Mucosa of descending colon (tissue), 3 donors: ENCODE measurements around the gene CALR. TPM values are rescaled to one million over a fixed set of nuclear protein-coding genes. Genes with fewer than 3 reads are reported as not detected.
"Not testable (repeated sequence)": the region's sequence is repeated elsewhere in the genome, so short reads cannot be mapped to it uniquely, and the experiment has no call there.

ENCODE experiments used
- ATAC-seq: fragments of 200-7000 bp; cut with Tn5 transposase; one replicate; pipeline ENCODE4 v1.9.1; 2020; ENCODE audit warnings: mild to moderate bottlenecking, moderate library complexity
- DNase-seq, 3 donors: peaks; one replicate each; pipeline ENCODE4 v3.0.0-alpha.2; 2020
- H3K36me3 ChIP-seq: fragments of 200-600 bp; one replicate; pipeline ENCODE4 v1.8.0; 2021; ENCODE audit warnings: low read depth, mild to moderate bottlenecking
- H3K4me1 ChIP-seq: fragments of 200-600 bp; one replicate; pipeline ENCODE4 v1.8.0; 2021; ENCODE audit warnings: low read depth, mild to moderate bottlenecking
- H3K4me3 ChIP-seq: fragments of 200-600 bp; one replicate; pipeline ENCODE4 v1.8.0; 2021; ENCODE audit warnings: mild to moderate bottlenecking
- H3K9me3 ChIP-seq: fragments of 200-600 bp; one replicate; pipeline ENCODE4 v1.8.0; 2021; ENCODE audit warnings: mild to moderate bottlenecking
- CTCF ChIP-seq: fragments of 200-600 bp; IDR thresholded peaks from one replicate; pipeline ENCODE4 v1.8.0; 2022; ENCODE audit warnings: antibody characterized with exemption, mild to moderate bottlenecking
- intact Hi-C, 2 donors: fragments of 100-400 bp; cut with DNase I in 1 of 2; cut with micrococcal nuclease in 1 of 2; formaldehyde crosslinking; loops; one replicate each; pipeline versions ENCODE4 v1.11.0 to v1.11.1; 2022; cut with DNase I, micrococcal nuclease
- total RNA-seq, 3 donors: library from RNA; stranded (reverse); fragmentation: NEBNext Ultra II Directional in 2 of 3; extraction: Animal tissue kit (Norgen Biotek cat#: 25700) in 2 of 3; gene quantifications; one replicate each; pipeline versions ENCODE4 v1.2.1 to v1.2.4, GENCODE V29; 2021 to 2023
- donor health status: DM: no; HTN: no; CAD: no; lungs with moderate emphysema.
- donor health status: DM: no; HTN: no; CAD: no.
- donor health status: DM: no; HTN: yes; CAD: no.

Gene CALR
- total RNA-seq, 3 donors from 2014 or later, result 433 to 945 (median 637) TPM

- DNase-seq, result peak; percentile 84 to 92 (median 88)
- Histone ChIP-seq H3K9me3 (no peaks in the 10 kb centered on the region), H3K4me3 (peak within 1 kb of the TSS; percentile 81), H3K4me1 (peaks cover 30% of the 10 kb centered on the region), H3K36me3 (no peaks in the 10 kb centered on the region)
- TF ChIP-seq CTCF, result no peak
- peak; percentile 96 for ATAC-seq
- intact Hi-C loops, result no loop called here
Observed at GRCh38 chr19:12956446-12957388, 18.3 kb downstream of the CALR start, which contains the start of gene GADD45GIP1. Gene GADD45GIP1, minus strand, starts transcription at chr19:12957223. Its CDS starts 11 bp downstream, at chr19:12957212.

- peak overlapping the region; percentile 81 for H3K4me3 ChIP-seq
- peak; percentile 14 for ATAC-seq
- peaks cover 30% of the 10 kb centered on the region for H3K4me1 ChIP-seq
- H3K9me3 ChIP-seq, DNase-seq, intact Hi-C loops, H3K36me3 ChIP-seq: not testable (repeated sequence)
Observed at GRCh38 chr19:12957389-12957952, 19.1 kb downstream of the CALR start.

GRCh38 chr19:12959481-12959880 lies 21.1 kb downstream of the CALR start:
- Histone ChIP-seq H3K4me1 (peaks cover 21% of the 10 kb centered on the region), H3K4me3 (no peak overlapping the region), H3K36me3 (no peaks in the 10 kb centered on the region), H3K9me3 (no peaks in the 10 kb centered on the region)
- intact Hi-C loops, result no loop called here
- DNase-seq, result no peak
- ATAC-seq, result no peak
- no peak for TF ChIP-seq CTCF

GRCh38 chr19:12965017-12965811 lies 26.8 kb downstream of the CALR start:
- peak; percentile 98 for ATAC-seq
- intact Hi-C loops, result no loop called here

GRCh38 chr19:12965812-12966135 lies 27.4 kb downstream of the CALR start:
- Histone ChIP-seq H3K4me1 (no peaks in the 10 kb centered on the region), H3K4me3 (no peak overlapping the region), H3K36me3 (no peaks in the 10 kb centered on the region), H3K9me3 (no peaks in the 10 kb centered on the region)
- no peak for ATAC-seq
- intact Hi-C loops, result no loop called here
- TF ChIP-seq CTCF, result no peak
- DNase-seq, result no peak

More at GRCh38 chr19:12965017-12965811, 26.8 kb downstream of the CALR start:
- no peaks in the 10 kb centered on the region for H3K36me3 ChIP-seq
- no peaks in the 10 kb centered on the region for H3K4me1 ChIP-seq
- peak; percentile 82 to 92 (median 88) for DNase-seq
- peak overlapping the region; percentile 11 for H3K4me3 ChIP-seq
- peak; percentile 95 for TF ChIP-seq CTCF
- no peaks in the 10 kb centered on the region for H3K9me3 ChIP-seq
